SH-SY5Y (cell line): Measurements from ENCODE around the gene IGSF5.

ENCODE experiments used
- GATA2 ChIP-seq: IDR thresholded peaks from 2 replicates; pipeline ENCODE4 v1.6.1; 2011; ENCODE audit warnings: mild to moderate bottlenecking, low read depth, low read length
- GATA3 ChIP-seq: IDR thresholded peaks from 2 replicates; pipeline ENCODE4 v1.6.1; 2011; ENCODE audit warnings: low read depth, mild to moderate bottlenecking, low read length, moderate library complexity

DNA sequence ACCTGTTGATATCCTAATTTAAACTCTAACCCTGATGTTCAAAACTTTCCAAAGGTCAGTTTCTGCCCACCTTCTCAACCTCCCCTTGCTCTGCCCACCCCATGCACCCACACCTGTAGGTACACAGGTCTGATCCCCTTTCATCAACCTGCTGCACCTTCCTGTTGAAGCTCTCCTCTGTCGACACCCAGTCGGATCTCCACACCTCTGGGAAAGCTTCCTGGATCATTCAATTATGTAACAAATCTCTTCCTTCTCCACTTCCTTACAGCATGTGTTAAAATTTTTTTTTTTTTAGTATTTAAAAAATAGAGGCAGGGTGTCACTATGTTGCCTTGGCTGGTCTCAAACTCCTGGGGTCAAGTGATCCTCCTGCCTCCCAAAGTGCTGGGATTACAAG is 44.7 kb upstream of the IGSF5 start:
- TF ChIP-seq GATA2 (no peak), GATA3 (no peak)
